Epithelial cell of proximal tubule (primary cell): ENCODE results near the gene NXN. TPM values are rescaled to one million over a fixed set of nuclear protein-coding genes. Genes with fewer than 3 reads are reported as not detected.
A peak's percentile ranks its signal among the peaks of the same experiment; 100 is the strongest.

Experiments used
- DNase-seq: peaks from one replicate; pipeline ENCODE4 v3.0.0-alpha.2; 2011; ENCODE audit warnings: low read depth
- H3K4me3 ChIP-seq: 2 replicates; pipeline ENCODE4 v1.5.1; 2011; ENCODE audit warnings: low read depth, mild to moderate bottlenecking, low read length
- CTCF ChIP-seq: conservative IDR thresholded peaks from 2 replicates; pipeline ENCODE4 v1.5.1; 2012; ENCODE audit warnings: low read depth, mild to moderate bottlenecking, low read length
- total RNA-seq: library from RNA; depleted of rRNA; stranded (reverse); fragments of >200 nt; gene quantifications from 2 replicates; pipeline ENCODE4 v1.2.3, GENCODE V29; 2015

The NXN gene
- total RNA-seq, 1 donor from 2014 or later = 31.1 TPM

- no peak overlapping the region for H3K4me3 ChIP-seq
- no peak for TF ChIP-seq CTCF
- peak; percentile 39 for DNase-seq
Measured at GRCh38 chr17:896953-897661, 82.5 kb downstream of the NXN start.

- no peak for DNase-seq
- no peak for TF ChIP-seq CTCF
- H3K4me3 ChIP-seq = no peak overlapping the region
Measured at GRCh38 chr17:896454-896853, 83.1 kb downstream of the NXN start.

- no peak overlapping the region for H3K4me3 ChIP-seq
- DNase-seq = no peak
- TF ChIP-seq CTCF = no peak
Measured at GRCh38 chr17:892958-893357, 86.6 kb downstream of the NXN start.

GRCh38 chr17:888998-889441 lies 90.6 kb downstream of the NXN start:
- H3K4me3 ChIP-seq = no peak overlapping the region
- no peak for DNase-seq
- TF ChIP-seq CTCF = no peak

- DNase-seq = no peak
- TF ChIP-seq CTCF = no peak
- H3K4me3 ChIP-seq = no peak overlapping the region
Measured at GRCh38 chr17:887551-888209, 91.9 kb downstream of the NXN start.

GRCh38 chr17:885971-886571 lies 93.5 kb downstream of the NXN start:
- no peak for TF ChIP-seq CTCF
- no peak for DNase-seq
- H3K4me3 ChIP-seq = no peak overlapping the region
